ENCODE results near the gene TRAPPC14.
"Not testable (repeated sequence)": the region's sequence is repeated elsewhere in the genome, so short reads cannot be mapped to it uniquely, and the experiment has no call there.

The TRAPPC14 gene

GRCh38 chr7:100152937-100153666 lies 5.4 kb downstream of the TRAPPC14 start:
- DNase-seq: no peak

- no peak for DNase-seq
Measured at GRCh38 chr7:100152404-100152803, 6.1 kb downstream of the TRAPPC14 start.

GRCh38 chr7:100148559-100149328 lies 9.8 kb downstream of the TRAPPC14 start, which contains the start of gene LAMTOR4:
TSS of gene LAMTOR4 (plus strand) at chr7:100148918. CDS start at chr7:100148973, 55 bp downstream.
- DNase-seq: peak; percentile 97

- DNase-seq: no peak
Measured at GRCh38 chr7:100148225-100148558, 10.3 kb downstream of the TRAPPC14 start.

- DNase-seq: no peak
Measured at GRCh38 chr7:100147278-100147677, 11.2 kb downstream of the TRAPPC14 start.

GRCh38 chr7:100146350-100146749 lies 12.2 kb downstream of the TRAPPC14 start:
- DNase-seq: not testable (repeated sequence)

GRCh38 chr7:100142461-100142860 lies 16.1 kb downstream of the TRAPPC14 start:
- no peak for DNase-seq

- no peak for DNase-seq
Measured at GRCh38 chr7:100141555-100141949, 17.0 kb downstream of the TRAPPC14 start.

GRCh38 chr7:100137851-100138760 lies 20.4 kb downstream of the TRAPPC14 start:
- no peak for DNase-seq

- DNase-seq: peak; percentile 37
Measured at GRCh38 chr7:100132697-100133151, 25.8 kb downstream of the TRAPPC14 start.

- no peak for DNase-seq
Measured at GRCh38 chr7:100132126-100132525, 26.4 kb downstream of the TRAPPC14 start.

GRCh38 chr7:100130608-100131453 lies 27.7 kb downstream of the TRAPPC14 start:
- DNase-seq: peak; percentile 54

GRCh38 chr7:100130220-100130607 lies 28.3 kb downstream of the TRAPPC14 start:
- DNase-seq: not testable (repeated sequence)

- no peak for DNase-seq
Measured at GRCh38 chr7:100128637-100128963, 29.9 kb downstream of the TRAPPC14 start.

GRCh38 chr7:100127866-100128636 lies 30.5 kb downstream of the TRAPPC14 start:
- DNase-seq: peak; percentile 31

- peak; percentile 79 for DNase-seq
Measured at GRCh38 chr7:100126931-100127865, 31.3 kb downstream of the TRAPPC14 start, which contains the start of gene MBLAC1. TSS of gene MBLAC1 (plus strand) at chr7:100126967. CDS start at chr7:100127396, 429 bp downstream.

GRCh38 chr7:100126239-100126930 lies 32.1 kb downstream of the TRAPPC14 start:
- no peak for DNase-seq

- no peak for DNase-seq
Measured at GRCh38 chr7:100124301-100125230, 34.0 kb downstream of the TRAPPC14 start.

Measured in DMS79 (cell line).